GM18868 (cell line): ENCODE measurements around the gene BSPH1.
"Not testable (repeated sequence)": the region's sequence is repeated elsewhere in the genome, so short reads cannot be mapped to it uniquely, and the experiment has no call there.

ENCODE experiments used
- ATAC-seq: cut with Tn5 transposase; IDR thresholded peaks from one replicate; pipeline ENCODE4 v1.9.1; 2021; ENCODE audit warnings: mild to moderate bottlenecking, moderate library complexity; ENCODE audit not compliant: unreplicated experiment

The BSPH1 gene

GRCh38 chr19:47928581-47928980, 63.4 kb downstream of the BSPH1 start:
- ATAC-seq: not testable (repeated sequence)

GRCh38 chr19:47920107-47920506, 71.9 kb downstream of the BSPH1 start:
- not testable (repeated sequence) for ATAC-seq
